Ishikawa (cell line): ENCODE results near the gene ALOX5AP.

Experiments
- CEBPB ChIP-seq: IDR thresholded peaks from 2 replicates; pipeline ENCODE4 v1.6.1; 2012
- CREB1 ChIP-seq: IDR thresholded peaks from 2 replicates; pipeline ENCODE4 v1.6.1; 2012; ENCODE audit warnings: low read depth
- EGR1 ChIP-seq: IDR thresholded peaks from 2 replicates; pipeline ENCODE4 v1.6.1; 2012
- EP300 ChIP-seq: IDR thresholded peaks from 2 replicates; pipeline ENCODE4 v1.6.1; 2012; ENCODE audit warnings: borderline replicate concordance
- FOXM1 ChIP-seq: IDR thresholded peaks from 2 replicates; pipeline ENCODE4 v1.6.1; 2012; ENCODE audit warnings: low read depth, borderline replicate concordance
- MAX ChIP-seq: IDR thresholded peaks from 2 replicates; pipeline ENCODE4 v1.6.1; 2012
- NFIC ChIP-seq: IDR thresholded peaks from 2 replicates; pipeline ENCODE4 v1.6.1; 2012
- RAD21 ChIP-seq: IDR thresholded peaks from 2 replicates; pipeline ENCODE4 v1.6.1; 2012; ENCODE audit warnings: low read depth
- TAF1 ChIP-seq: IDR thresholded peaks from 2 replicates; pipeline ENCODE4 v1.6.1; 2012; ENCODE audit warnings: low read depth, mild to moderate bottlenecking
- TCF12 ChIP-seq: IDR thresholded peaks from 2 replicates; pipeline ENCODE4 v1.6.1; 2012; ENCODE audit warnings: low read depth
- TEAD4 ChIP-seq: IDR thresholded peaks from 2 replicates; pipeline ENCODE4 v1.6.1; 2012
- USF1 ChIP-seq: IDR thresholded peaks from 2 replicates; pipeline ENCODE4 v1.6.1; 2012
- YY1 ChIP-seq: IDR thresholded peaks from 2 replicates; pipeline ENCODE4 v1.6.1; 2012; ENCODE audit warnings: low read depth
- ZBTB7A ChIP-seq: IDR thresholded peaks from 2 replicates; pipeline ENCODE4 v1.6.1; 2012; ENCODE audit warnings: low read depth
- TF ChIP-seq, protein P1 (sequence below): IDR thresholded peaks from 2 replicates; pipeline ENCODE4 v1.6.1; 2012; ENCODE audit warnings: low read depth, mild to moderate bottlenecking

The ALOX5AP gene

GRCh38 chr13:30807392-30807791 lies 72.0 kb downstream of the ALOX5AP start:
- TF ChIP-seq TAF1 (no peak), RAD21 (no peak), EGR1 (no peak), MAX (no peak), USF1 (no peak)

DNA sequence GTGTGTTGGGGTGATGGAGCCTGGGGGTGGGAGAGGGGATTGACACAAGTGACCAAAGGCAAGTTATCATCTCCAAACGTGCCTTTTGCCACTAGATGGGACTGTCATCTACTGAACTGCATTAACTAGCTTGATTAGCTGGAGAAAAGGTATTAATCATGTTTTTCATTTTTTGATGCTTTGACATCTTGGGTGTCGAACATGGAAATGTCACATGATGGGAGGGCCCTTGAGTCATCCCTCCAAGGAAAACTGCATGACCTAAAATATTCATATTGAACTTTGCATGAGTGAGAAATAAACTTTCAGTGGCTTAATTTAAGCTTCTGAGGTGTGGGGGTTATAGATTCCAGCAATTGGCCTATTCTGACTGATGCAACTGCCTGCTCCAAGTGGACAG lies 73.3 kb downstream of the ALOX5AP start:
- TF ChIP-seq FOXM1, result no peak
- no peak for TF ChIP-seq EP300
- no peak for TF ChIP-seq YY1
- TF ChIP-seq TAF1, result no peak
- TF ChIP-seq, protein P1, sequence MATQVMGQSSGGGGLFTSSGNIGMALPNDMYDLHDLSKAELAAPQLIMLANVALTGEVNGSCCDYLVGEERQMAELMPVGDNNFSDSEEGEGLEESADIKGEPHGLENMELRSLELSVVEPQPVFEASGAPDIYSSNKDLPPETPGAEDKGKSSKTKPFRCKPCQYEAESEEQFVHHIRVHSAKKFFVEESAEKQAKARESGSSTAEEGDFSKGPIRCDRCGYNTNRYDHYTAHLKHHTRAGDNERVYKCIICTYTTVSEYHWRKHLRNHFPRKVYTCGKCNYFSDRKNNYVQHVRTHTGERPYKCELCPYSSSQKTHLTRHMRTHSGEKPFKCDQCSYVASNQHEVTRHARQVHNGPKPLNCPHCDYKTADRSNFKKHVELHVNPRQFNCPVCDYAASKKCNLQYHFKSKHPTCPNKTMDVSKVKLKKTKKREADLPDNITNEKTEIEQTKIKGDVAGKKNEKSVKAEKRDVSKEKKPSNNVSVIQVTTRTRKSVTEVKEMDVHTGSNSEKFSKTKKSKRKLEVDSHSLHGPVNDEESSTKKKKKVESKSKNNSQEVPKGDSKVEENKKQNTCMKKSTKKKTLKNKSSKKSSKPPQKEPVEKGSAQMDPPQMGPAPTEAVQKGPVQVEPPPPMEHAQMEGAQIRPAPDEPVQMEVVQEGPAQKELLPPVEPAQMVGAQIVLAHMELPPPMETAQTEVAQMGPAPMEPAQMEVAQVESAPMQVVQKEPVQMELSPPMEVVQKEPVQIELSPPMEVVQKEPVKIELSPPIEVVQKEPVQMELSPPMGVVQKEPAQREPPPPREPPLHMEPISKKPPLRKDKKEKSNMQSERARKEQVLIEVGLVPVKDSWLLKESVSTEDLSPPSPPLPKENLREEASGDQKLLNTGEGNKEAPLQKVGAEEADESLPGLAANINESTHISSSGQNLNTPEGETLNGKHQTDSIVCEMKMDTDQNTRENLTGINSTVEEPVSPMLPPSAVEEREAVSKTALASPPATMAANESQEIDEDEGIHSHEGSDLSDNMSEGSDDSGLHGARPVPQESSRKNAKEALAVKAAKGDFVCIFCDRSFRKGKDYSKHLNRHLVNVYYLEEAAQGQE, result no peak
- no peak for TF ChIP-seq EGR1
- TF ChIP-seq RAD21, result no peak
- no peak for TF ChIP-seq USF1
- TF ChIP-seq ZBTB7A, result no peak
- TF ChIP-seq TCF12, result no peak
- no peak for TF ChIP-seq CREB1
- TF ChIP-seq TEAD4, result no peak
- no peak for TF ChIP-seq NFIC
- TF ChIP-seq CEBPB, result no peak
- no peak for TF ChIP-seq MAX

DNA sequence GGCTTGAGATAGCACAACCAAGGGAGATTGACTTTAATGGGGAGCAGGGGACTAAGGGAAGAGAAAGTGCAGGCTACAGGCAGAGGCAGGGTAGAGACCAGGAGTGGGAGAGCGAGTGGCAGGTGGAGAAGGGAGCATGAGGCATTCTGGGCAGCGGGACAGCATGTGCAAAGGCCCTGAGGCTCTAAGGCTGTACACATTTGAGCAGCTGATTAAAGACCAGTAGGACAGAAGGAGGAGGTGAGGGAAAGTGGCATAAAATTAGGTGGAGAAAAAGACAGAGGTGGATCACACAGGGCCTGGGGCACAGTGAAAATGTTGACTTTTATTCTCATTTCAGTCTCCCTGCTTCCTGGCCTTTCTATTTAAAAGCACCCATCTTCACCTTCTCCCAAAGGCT lies 74.4 kb downstream of the ALOX5AP start:
- TF ChIP-seq CEBPB, result no peak
- TF ChIP-seq TAF1, result no peak
- TF ChIP-seq EGR1, result no peak
- TF ChIP-seq USF1, result no peak
- no peak for TF ChIP-seq FOXM1
- no peak for TF ChIP-seq MAX
- TF ChIP-seq EP300, result no peak
- no peak for TF ChIP-seq YY1
- no peak for TF ChIP-seq NFIC
- no peak for TF ChIP-seq TEAD4

GRCh38 chr13:30810261-30810701 lies 74.9 kb downstream of the ALOX5AP start:
- TF ChIP-seq TEAD4 (no peak), RAD21 (no peak), TAF1 (no peak), USF1 (no peak)
- TF ChIP-seq, protein P1, result no peak

- no peak for TF ChIP-seq FOXM1
- TF ChIP-seq TCF12, result no peak
- no peak for TF ChIP-seq TAF1
- no peak for TF ChIP-seq CEBPB
- TF ChIP-seq USF1, result no peak
- no peak for TF ChIP-seq NFIC
- TF ChIP-seq, protein P1, result no peak
- TF ChIP-seq TEAD4, result no peak
- TF ChIP-seq EGR1, result no peak
- TF ChIP-seq CREB1, result no peak
- no peak for TF ChIP-seq YY1
- TF ChIP-seq ZBTB7A, result no peak
- no peak for TF ChIP-seq EP300
- TF ChIP-seq RAD21, result no peak
- no peak for TF ChIP-seq MAX
These were observed 75.5 kb downstream of the ALOX5AP start for GRCh38 chr13:30810801-30811200.
